Lower lobe of right lung (tissue), 2 donors: ENCODE results near the gene TMEM186. TPM values are rescaled to one million over a fixed set of nuclear protein-coding genes. Genes with fewer than 3 reads are reported as not detected.

ENCODE experiments used
- ATAC-seq, 2 donors: fragments of 200-7000 bp; cut with Tn5 transposase; one replicate each; pipeline ENCODE4 v1.9.1; 2020 to 2022; ENCODE audit warnings: mild to moderate bottlenecking in 2 of 2, moderate library complexity in 2 of 2
- DNase-seq: peaks from one replicate; pipeline ENCODE4 v3.0.0-alpha.2; 2020
- H3K27ac ChIP-seq: fragments of 200-600 bp; one replicate; pipeline ENCODE4 v1.8.0; 2022
- H3K27me3 ChIP-seq: fragments of 200-600 bp; one replicate; pipeline ENCODE4 v1.8.0; 2022; ENCODE audit warnings: low read depth
- H3K36me3 ChIP-seq: fragments of 200-600 bp; one replicate; pipeline ENCODE4 v1.8.0; 2022; ENCODE audit warnings: mild to moderate bottlenecking
- H3K4me1 ChIP-seq: fragments of 200-600 bp; one replicate; pipeline ENCODE4 v1.8.0; 2022
- H3K4me3 ChIP-seq: fragments of 200-600 bp; one replicate; pipeline ENCODE4 v1.8.0; 2022; ENCODE audit warnings: mild to moderate bottlenecking
- H3K9me3 ChIP-seq: fragments of 200-600 bp; one replicate; pipeline ENCODE4 v1.8.0; 2022
- intact Hi-C: fragments of 100-400 bp; cut with DNase I; formaldehyde crosslinking; loops from one replicate; pipeline ENCODE4 v1.11.0; 2022
- total RNA-seq: library from RNA; stranded (reverse); fragmentation: NEBNext Ultra II Directional; extraction: Animal tissue kit (Norgen Biotek cat#: 25700); gene quantifications from one replicate; pipeline ENCODE4 v1.2.1, GENCODE V29; 2021
- TF ChIP-seq, protein P1 (sequence below): fragments of 200-600 bp; IDR thresholded peaks from one replicate; pipeline ENCODE4 v1.8.0; 2022; ENCODE audit warnings: antibody characterized with exemption, mild to moderate bottlenecking
- donor health status: DM: no; HTN: yes; CAD: no; lungs with severe emphysema.

Gene TMEM186
- total RNA-seq, 1 donor from 2014 or later: 8.6 TPM

DNA sequence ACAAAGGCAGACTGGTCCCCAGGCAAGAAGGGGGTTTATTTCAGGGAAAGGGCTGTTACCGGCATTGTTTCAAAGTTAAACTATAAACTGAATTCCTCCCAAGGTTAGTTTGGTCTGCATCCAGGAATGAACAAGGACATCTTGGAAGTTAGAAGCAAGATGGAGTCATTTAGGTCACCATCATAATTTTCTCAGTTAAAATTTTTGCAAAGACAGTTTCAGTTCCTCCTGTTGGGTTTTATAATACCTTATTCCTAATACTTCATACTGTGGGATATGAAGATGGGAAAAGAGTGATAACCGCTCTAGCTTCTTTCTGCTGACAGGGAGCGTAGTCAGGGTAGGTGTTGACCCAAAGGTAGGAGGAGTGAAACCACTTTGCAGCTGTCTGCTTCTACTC lies 25.0 kb upstream of the TMEM186 start:
- H3K4me1 ChIP-seq: no peaks in the 10 kb centered on the region
- peaks cover 48% of the 10 kb centered on the region for H3K36me3 ChIP-seq
- no peak overlapping the region for H3K27ac ChIP-seq
- ATAC-seq: no peak
- no peaks in the 10 kb centered on the region for H3K27me3 ChIP-seq
- intact Hi-C loops: no loop called here
- no peak overlapping the region for H3K4me3 ChIP-seq
- no peak for DNase-seq
- TF ChIP-seq, protein P1, sequence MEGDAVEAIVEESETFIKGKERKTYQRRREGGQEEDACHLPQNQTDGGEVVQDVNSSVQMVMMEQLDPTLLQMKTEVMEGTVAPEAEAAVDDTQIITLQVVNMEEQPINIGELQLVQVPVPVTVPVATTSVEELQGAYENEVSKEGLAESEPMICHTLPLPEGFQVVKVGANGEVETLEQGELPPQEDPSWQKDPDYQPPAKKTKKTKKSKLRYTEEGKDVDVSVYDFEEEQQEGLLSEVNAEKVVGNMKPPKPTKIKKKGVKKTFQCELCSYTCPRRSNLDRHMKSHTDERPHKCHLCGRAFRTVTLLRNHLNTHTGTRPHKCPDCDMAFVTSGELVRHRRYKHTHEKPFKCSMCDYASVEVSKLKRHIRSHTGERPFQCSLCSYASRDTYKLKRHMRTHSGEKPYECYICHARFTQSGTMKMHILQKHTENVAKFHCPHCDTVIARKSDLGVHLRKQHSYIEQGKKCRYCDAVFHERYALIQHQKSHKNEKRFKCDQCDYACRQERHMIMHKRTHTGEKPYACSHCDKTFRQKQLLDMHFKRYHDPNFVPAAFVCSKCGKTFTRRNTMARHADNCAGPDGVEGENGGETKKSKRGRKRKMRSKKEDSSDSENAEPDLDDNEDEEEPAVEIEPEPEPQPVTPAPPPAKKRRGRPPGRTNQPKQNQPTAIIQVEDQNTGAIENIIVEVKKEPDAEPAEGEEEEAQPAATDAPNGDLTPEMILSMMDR: no peak
- H3K9me3 ChIP-seq: no peaks in the 10 kb centered on the region

DNA sequence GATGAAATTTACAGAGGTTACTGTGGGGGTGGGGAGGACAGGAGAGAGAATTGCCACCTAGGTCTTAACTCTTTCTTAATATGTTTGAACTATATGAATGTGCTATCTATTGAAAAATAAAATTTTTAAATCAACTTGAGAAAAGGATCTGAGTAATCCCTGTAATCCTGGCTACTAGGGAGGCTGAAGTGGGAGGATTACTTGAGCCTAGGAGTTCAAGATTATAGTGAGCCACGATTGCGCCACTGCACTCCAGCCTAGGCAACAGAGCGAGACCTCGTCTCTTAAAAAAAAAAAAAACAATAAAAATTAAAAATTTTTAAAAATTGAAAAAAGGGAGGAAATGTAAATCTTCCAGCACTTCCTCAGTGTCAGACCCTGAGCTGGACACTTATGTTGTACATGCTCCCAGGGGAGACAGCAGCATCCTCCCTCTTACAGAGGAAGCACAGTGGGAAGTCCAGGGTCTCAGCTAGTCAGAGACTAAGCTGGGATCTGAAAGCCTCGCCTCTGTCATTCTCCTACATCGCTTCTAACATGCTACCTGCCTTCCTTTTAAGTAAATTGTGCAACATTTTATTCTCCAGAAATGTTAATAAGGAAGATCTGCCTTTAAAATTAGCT lies 22.1 kb upstream of the TMEM186 start:
- intact Hi-C loops: no loop called here
- DNase-seq: no peak
- H3K36me3 ChIP-seq: peaks cover 63% of the 10 kb centered on the region

DNA sequence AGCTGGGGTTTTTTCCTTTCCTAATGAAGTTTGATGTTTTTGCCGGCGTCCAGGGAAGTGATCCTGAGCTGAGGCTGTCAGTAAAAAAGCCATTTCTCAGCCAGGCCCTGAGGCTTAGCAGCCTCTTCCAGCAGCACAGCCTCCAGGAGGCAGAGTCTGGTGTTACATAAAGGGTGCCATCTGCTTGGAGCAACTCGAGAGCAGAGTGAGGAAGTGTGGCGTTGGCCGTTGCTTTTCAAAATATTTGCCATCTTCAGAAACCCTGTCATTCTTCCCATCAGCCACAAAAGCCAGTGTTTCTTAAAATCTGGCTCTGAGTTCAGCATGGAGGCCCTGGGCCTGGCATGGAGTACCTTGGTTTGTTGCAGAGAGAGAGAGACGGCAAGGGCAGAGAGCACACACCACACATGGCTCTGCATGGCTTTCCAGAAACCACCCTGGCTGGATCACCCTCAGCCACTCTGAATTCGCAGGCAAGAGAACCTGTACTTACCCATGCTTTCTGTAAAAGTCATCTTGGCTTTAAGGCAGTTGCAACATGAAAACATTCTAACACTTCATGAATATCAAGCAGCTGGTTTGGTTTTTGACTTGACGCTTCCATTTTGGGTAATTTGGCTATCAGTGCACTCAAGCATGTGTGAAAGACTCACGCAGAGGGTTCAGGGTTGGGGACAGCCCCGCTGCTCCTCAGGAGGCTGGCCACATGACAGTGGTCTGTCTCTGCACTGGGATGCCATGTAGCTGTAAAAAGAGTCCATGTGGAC lies 21.2 kb upstream of the TMEM186 start:
- Histone ChIP-seq H3K36me3 (peaks cover 69% of the 10 kb centered on the region), H3K27ac (no peak overlapping the region), H3K27me3 (no peaks in the 10 kb centered on the region), H3K9me3 (no peaks in the 10 kb centered on the region), H3K4me3 (no peak overlapping the region), H3K4me1 (no peaks in the 10 kb centered on the region)
- ATAC-seq (peak; percentile 18 to 53), DNase-seq (no peak)
- intact Hi-C loops: no loop called here
- TF ChIP-seq, protein P1: no peak

More for the DNA sequence above, 22.1 kb upstream of the TMEM186 start:
- Histone ChIP-seq H3K9me3 (no peaks in the 10 kb centered on the region), H3K4me3 (no peak overlapping the region), H3K4me1 (no peaks in the 10 kb centered on the region), H3K27me3 (no peaks in the 10 kb centered on the region), H3K27ac (no peak overlapping the region)
- TF ChIP-seq, protein P1: no peak
- ATAC-seq: no peak

DNA sequence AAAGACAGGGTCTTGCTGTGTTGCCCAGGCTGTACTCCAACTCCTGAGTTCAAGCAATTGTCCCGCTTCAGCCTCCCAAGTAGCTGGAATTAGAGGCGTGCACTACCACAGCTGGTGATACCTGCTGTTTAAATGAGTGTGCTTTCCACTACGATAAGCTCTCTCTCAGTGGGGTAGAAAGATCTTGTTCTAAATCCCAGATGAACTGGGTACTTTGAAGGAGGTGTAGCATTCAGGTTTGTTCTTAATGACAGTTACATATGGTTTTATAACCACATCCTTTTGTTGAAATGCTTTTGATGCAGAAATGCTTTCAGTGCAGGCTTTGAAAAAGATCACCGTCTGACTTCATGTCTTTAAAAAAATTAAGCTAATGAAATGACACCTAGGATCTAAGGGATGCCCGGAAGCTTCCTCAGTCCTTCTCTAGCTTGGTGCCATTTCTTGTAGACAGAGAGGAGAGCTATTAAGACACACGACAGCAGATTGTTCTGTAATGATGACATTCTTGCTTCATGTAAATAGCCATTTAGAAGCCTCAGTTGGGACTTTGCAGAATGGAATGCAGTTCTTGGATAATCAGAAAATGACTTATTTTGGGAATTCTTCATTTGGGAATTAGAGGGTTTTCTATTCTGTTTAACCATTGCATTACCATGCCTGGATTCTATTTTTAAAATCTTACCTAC lies 19.7 kb upstream of the TMEM186 start:
- Histone ChIP-seq H3K4me1 (no peaks in the 10 kb centered on the region), H3K9me3 (no peaks in the 10 kb centered on the region), H3K27ac (no peak overlapping the region), H3K36me3 (peaks cover 84% of the 10 kb centered on the region), H3K4me3 (no peak overlapping the region), H3K27me3 (no peaks in the 10 kb centered on the region)
- TF ChIP-seq, protein P1: no peak
- DNase-seq (no peak), ATAC-seq (no peak)
- intact Hi-C loops: no loop called here

DNA sequence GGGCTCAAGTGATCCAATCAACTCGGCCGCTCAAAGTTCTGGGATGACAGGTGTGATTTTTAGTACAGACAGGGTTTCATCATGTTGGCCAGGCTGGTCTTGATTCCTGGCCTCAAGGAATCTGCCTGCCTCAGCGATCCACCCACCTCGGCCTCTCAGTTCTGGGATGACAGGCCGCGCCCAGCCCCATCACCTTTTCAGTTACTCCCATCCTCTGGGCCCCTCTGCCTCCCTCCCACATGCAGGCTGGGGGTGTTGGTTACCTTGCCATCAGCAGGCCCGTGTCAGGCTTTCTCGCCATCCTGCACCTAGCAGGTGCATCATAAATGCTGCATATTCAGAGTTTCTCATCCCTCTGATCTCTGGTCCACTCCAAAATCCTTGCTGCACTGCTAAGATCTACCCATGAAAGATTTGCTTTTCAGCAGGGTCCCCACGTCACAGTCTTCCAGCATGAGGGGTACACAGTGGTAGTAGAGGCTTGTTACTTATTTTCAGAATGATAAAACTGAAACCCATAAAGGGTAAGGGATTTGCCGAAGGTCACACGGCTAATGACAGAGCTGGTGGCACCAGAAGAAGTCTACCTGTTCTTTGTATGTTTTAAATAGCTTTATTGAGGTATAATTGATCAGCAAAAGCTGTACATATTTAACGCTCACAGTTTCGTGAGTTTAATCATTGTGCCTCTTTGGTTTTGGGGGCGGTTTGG lies 16.8 kb upstream of the TMEM186 start:
- ATAC-seq (no peak), DNase-seq (no peak)
- H3K27me3 ChIP-seq: no peaks in the 10 kb centered on the region
- H3K4me3 ChIP-seq: no peak overlapping the region
- TF ChIP-seq, protein P1: no peak
- H3K27ac ChIP-seq: no peak overlapping the region
- H3K9me3 ChIP-seq: no peaks in the 10 kb centered on the region
- peaks cover 96% of the 10 kb centered on the region for H3K36me3 ChIP-seq
- intact Hi-C loops: no loop called here
- no peaks in the 10 kb centered on the region for H3K4me1 ChIP-seq
